MG63 (cell line): ENCODE data around the gene MCM3. TPM values are rescaled to one million over a fixed set of nuclear protein-coding genes. Genes with fewer than 3 reads are reported as not detected.

Source experiments
- DNase-seq: peaks from one replicate; pipeline ENCODE4 v3.0.0-alpha.2; 2020
- H3K27me3 ChIP-seq: fragments of 250-450 bp; sonication (Bioruptor Pico); 2 replicates; pipeline ENCODE4 v1.5.1; 2020; ENCODE audit warnings: mild to moderate bottlenecking, moderate library complexity
- H3K36me3 ChIP-seq: fragments of 250-450 bp; sonication (Bioruptor Pico); 2 replicates; pipeline ENCODE4 v1.5.1; 2020; ENCODE audit warnings: mild to moderate bottlenecking, moderate library complexity
- H3K4me3 ChIP-seq: fragments of 250-450 bp; sonication (Bioruptor Pico); 2 replicates; pipeline ENCODE4 v1.5.1; 2020; ENCODE audit warnings: mild to moderate bottlenecking, moderate library complexity
- H3K9me3 ChIP-seq: fragments of 250-450 bp; sonication (Bioruptor Pico); 2 replicates; pipeline ENCODE4 v1.5.1; 2020; ENCODE audit warnings: mild to moderate bottlenecking, moderate library complexity
- total RNA-seq: library from RNA; depleted of rRNA; stranded (reverse); fragments of >200 nt; shearing (Covaris generic); gene quantifications from 2 replicates; pipeline ENCODE4 v1.2.3, GENCODE V29; 2014; ENCODE audit warnings: low replicate concordance; rRNA removed

The MCM3 gene
- total RNA-seq, 1 experiment from 2014 or later, result 1,027 TPM

DNA sequence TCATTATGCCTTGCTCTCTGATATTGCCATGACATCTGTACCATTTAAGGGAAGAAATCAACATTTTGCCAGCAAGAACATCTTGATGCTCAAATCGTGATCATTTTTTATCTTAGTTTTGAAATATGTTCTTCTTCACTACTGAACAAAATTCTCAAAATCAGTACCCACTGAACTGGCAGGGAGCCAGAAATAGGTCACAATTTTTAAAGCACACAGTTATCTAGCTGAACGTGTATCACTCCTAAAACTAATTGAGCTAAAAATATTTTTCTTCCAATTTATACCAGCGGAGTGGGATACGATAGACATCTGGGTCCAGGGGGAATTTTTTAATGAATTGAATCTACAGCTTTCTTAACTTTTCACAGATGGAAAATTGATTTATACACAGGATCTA is 51.5 kb downstream of the MCM3 start:
- Histone ChIP-seq H3K27me3 (peaks cover 34% of the 10 kb centered on the region), H3K9me3 (no peaks in the 10 kb centered on the region), H3K36me3 (no peaks in the 10 kb centered on the region), H3K4me3 (no peak overlapping the region)
- DNase-seq, result no peak

DNA sequence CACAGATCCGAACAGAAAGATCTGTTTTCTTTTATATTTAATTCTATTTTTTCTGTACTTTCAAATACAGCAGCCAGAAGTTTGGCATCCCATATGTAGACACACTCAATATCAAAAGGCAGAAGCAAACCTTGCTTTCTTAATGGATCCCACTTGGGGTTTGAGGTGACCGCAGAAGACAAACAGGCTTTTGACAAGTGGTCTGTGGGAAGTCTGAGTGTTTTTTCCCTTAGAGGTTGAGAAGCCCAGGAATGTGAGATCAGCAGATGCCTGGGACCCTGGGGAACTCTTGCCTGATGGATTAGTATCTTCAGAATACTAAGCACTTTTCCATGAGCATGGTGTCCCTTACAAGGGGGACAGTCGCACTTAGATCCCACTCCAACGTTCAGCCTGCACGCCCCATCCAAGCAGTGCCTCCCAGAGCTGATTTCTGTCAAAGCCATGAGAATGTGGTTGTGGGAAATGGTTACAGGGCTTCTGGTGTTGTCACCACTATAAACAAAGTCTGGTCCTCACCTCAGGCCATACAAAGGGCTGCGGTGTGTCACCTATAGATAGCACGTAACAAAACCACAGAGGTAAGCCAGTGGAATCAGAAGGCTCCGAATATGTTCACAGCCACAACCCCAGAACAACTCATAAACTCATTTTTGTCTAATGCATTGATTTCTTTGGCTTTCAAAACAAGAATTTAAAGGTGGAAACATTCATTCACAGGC is 53.0 kb downstream of the MCM3 start:
- H3K4me3 ChIP-seq, result no peak overlapping the region
- peaks cover 32% of the 10 kb centered on the region for H3K27me3 ChIP-seq
- no peaks in the 10 kb centered on the region for H3K9me3 ChIP-seq
- no peak for DNase-seq
- no peaks in the 10 kb centered on the region for H3K36me3 ChIP-seq

DNA sequence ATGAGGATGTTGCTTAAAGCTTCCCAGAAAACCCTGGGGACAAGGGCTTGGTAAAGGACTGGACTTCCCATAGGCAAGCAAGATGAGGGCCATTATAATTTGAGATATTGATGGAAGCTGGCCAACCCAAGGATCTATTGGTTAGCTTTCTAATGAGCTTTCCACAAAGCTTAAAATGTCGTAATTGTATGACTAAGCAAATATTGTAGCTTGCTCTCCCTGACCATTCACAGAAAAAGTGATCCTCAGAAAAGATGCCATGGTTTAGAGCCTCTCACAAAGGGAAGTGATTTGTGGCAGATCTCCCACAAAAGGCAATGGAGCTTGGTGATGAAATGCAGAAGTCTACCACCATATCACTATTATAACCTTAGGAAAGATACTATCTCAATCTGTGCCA is 53.9 kb downstream of the MCM3 start:
- Histone ChIP-seq H3K36me3 (no peaks in the 10 kb centered on the region), H3K9me3 (no peaks in the 10 kb centered on the region), H3K4me3 (no peak overlapping the region), H3K27me3 (peaks cover 24% of the 10 kb centered on the region)
- DNase-seq, result no peak

DNA sequence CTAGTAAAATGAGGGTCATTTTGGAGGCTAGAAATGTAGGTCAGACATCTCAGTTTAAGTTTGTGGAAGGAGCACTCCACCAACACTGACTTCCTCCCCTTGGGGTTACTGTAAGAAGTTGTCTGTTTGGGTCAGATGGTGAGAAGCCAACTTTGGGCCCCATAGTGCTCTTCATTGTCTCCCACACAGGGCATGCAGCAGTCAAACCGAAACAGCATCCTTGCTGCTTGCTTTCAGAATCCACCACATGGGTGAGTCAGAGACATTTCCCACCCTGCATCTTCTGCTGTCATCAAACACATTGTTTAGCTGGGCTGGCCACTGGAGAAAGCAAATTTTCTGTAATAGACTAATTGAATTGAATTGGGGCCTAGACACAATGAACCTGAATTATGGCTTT is 57.0 kb downstream of the MCM3 start:
- H3K27me3 ChIP-seq, result peaks cover 42% of the 10 kb centered on the region
- no peak for DNase-seq
- H3K4me3 ChIP-seq, result no peak overlapping the region
- no peaks in the 10 kb centered on the region for H3K36me3 ChIP-seq
- no peaks in the 10 kb centered on the region for H3K9me3 ChIP-seq

DNA sequence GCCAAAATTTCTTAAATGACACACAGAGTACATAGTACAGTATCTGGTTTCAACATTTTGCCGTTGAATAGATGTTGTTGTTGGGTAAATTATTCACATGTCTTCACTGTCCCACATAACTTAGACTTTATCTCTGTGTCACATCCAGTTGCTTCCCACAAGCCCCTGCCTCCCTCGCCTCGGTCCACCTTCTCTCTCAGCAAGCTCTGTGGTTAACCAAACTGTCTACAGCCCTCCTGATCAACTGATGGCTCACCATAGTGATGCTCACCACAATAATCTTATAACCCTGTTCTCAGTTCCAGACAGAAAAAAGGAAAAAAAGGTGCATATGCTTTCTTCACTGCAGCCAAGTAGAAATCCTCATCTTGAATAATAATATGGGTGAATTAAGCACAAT is 63.2 kb downstream of the MCM3 start:
- Histone ChIP-seq H3K9me3 (no peaks in the 10 kb centered on the region; the same call in 1 of the 2 replicates), H3K36me3 (no peaks in the 10 kb centered on the region), H3K27me3 (peaks cover 69% of the 10 kb centered on the region), H3K4me3 (no peak overlapping the region)
- DNase-seq, result no peak

DNA sequence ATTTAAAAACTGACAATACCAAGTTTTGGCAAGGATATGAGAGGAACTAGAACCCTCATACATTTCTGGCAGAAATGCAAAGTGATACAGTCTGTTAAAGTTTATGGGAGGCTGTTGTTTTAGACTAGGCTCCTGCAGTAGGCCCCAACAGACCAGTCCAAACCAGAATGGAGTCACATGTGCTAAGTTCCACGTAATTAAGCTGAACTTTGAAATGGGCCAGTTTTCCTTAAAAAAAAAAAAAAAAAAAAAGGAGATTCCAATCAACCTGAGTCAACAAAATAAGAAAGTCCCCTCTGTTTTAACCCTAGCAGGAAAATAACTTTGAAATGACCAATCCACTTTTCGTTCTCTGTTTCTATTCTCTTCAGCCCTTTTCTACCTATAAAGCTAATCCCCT is 66.8 kb downstream of the MCM3 start:
- H3K9me3 ChIP-seq, result no peaks in the 10 kb centered on the region; the same call in 1 of the 2 replicates
- H3K27me3 ChIP-seq, result peaks cover 74% of the 10 kb centered on the region
- H3K4me3 ChIP-seq, result no peak overlapping the region
- H3K36me3 ChIP-seq, result no peaks in the 10 kb centered on the region
- DNase-seq, result no peak

DNA sequence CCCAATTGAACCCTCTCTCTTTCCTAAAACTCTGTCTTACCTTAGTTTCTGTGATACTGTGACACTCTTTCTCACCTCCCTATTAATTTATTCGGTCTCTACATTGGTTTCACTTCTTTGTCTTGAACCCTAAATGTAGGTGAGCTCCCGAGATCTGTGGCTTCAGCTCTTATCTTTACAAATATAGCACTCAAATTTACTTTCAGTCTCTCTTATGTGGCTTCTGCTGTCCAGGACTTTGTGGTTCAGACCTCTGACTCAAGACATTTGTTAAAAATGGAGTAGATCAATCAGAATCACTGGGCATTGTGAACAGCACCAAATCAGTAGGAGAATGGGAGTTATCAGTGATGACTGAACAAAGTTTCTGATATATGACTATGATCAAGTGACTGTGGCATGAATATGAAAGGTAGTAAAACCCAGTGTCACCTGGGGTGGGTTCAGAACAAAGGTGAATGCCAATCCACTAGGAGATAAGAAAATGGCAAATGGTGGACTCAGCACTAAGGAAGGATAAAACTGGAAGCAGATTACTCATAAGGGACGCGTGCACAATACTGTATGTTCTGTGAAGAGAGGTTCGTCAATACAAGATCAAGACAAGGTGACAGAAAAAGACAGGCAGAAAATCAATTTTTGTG is 67.5 kb downstream of the MCM3 start:
- no peak for DNase-seq
- no peaks in the 10 kb centered on the region; the same call in 1 of the 2 replicates for H3K9me3 ChIP-seq
- H3K27me3 ChIP-seq, result peaks cover 74% of the 10 kb centered on the region
- H3K36me3 ChIP-seq, result no peaks in the 10 kb centered on the region
- no peak overlapping the region for H3K4me3 ChIP-seq

DNA sequence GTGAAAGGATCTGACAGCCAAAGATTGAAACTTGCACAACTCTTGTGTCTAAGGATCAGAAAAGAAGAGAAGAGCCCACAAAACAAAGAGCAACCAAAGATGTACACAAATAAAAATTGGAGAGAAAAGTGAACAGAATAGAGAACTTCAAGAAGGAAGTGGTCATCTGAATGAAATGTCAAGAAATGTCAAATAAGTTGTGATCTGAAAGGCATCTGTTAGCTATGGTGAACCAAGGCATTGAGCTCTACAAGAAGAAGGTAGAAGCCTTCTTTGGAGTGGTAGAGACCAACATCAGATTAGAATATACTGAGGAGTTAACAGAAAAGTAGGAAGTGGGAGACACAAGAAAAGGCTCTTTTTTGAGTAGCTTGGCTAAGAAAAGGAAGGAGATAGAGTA is 68.8 kb downstream of the MCM3 start:
- H3K9me3 ChIP-seq, result no peaks in the 10 kb centered on the region; the same call in 1 of the 2 replicates
- no peak overlapping the region for H3K4me3 ChIP-seq

More for the DNA sequence above, 68.8 kb downstream of the MCM3 start:
- Histone ChIP-seq H3K27me3 (peaks cover 75% of the 10 kb centered on the region), H3K36me3 (no peaks in the 10 kb centered on the region)
- DNase-seq, result no peak

Other genes starting within 250 kb of the MCM3 start
- 0.22 TPM in 1 of 2 replicates, not detected in the other for gene PKHD1, start 197.1 kb downstream of the MCM3 start, total RNA-seq
- gene IL17A, start 98.4 kb downstream of the MCM3 start, total RNA-seq, result not detected in 2 replicates
- gene IL17F, start 40.2 kb downstream of the MCM3 start, total RNA-seq, result not detected in 2 replicates
- gene PAQR8, start 77.4 kb upstream of the MCM3 start, total RNA-seq, result 2.9 and 3.2 TPM in 2 replicates
- 54.0 and 78.4 TPM in 2 replicates for gene EFHC1, start 135.6 kb upstream of the MCM3 start, total RNA-seq